Measurements from ENCODE around the gene ITSN1. TPM values are rescaled to one million over a fixed set of nuclear protein-coding genes. Genes with fewer than 3 reads are reported as not detected.
"Not testable (repeated sequence)": the region's sequence is repeated elsewhere in the genome, so short reads cannot be mapped to it uniquely, and the experiment has no call there.

ITSN1 gene
- polyA plus RNA-seq, 12 donors, result 29.8 to 65.1 (median 37.2) TPM; not detected in 1

- DNase-seq, result not testable (repeated sequence)
Observed at GRCh38 chr21:33676666-33677065, 34.4 kb downstream of the ITSN1 start.

DNA sequence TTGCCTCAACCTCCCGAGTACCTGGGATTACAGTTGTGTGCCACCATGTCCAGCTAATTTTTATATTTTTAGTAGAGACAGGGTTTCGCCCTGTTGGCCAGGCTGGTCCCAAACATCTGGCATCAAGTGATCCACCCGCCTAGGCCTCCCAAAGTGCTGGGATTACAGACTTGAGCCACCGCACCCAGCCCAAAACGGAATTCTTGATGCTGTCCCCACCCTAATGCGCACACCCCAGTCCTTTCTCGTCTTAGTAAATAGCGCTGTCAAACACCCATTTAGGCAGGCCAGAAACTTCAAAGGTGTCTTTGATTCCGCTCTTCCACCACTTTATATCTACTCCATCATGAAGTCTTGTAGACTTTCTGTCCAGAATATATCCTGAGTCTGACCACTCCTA is 35.1 kb downstream of the ITSN1 start:
- DNase-seq, result no peak

DNA sequence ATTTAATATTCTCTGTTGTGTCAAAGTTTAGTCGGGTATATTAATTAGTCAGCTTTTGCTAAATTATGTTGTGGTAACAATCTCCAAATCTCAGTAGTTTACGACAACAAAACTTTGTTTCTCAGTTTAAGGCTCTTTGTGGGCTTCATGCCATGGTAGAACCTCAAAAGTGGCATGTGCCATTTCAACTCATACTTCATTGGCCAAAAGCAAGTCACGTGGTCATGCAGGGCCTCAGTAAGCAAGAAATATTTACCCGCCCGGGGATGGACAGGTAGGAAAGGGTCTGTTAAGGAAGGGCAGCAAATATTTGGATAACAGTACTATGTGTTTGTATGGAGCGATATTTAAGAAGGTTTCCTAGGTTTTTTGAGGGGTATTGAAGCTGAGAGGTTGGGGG is 38.6 kb downstream of the ITSN1 start:
- DNase-seq, result no peak

DNA sequence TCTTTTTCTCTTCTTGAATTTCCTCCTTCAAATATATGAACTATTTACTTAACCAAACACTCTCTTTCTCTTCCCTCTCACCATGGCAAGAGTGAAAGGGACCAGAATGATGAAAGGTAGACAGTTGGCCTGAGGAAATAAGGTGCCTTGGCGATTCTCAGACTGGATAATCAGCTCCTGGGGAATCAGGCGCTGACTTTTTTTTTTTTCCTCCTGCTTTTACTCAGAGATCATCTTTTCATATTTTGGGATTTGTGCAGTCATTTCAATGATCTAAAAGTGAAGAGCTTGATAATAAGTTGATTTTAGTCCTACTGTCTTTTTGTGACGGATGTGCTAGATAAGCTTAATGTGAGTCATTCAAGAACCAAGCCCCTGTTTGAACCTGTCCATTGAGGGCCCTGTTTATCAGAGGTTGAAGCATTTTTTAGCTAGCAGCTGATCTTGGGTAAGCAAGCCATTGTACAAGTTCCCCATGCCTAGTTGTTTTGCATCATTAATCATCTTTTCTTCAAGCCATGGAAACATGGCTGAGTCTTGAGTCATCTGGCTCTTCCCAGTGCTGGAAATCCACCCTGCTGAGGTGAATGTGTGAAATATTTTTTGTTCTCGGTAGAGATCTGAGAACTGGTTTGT is 40.8 kb downstream of the ITSN1 start:
- DNase-seq, result no peak

DNA sequence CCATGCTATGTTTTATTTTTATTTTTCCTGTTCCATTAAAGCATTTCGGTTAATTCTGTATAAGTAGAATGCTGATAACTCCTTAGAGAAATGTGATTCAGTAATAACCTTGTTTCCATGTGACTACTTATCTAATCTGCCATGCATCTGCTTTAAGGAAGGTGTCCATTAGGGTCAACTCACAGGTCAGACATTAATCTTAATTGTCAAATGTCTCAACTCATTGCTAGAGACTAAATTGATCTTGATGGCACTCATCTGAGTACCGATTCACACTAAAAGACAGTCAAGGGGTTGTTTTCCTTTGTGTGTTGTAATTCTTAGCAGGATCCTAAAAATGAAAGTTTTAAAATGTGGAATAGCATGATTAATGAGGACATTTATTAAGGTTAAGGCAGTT is 41.8 kb downstream of the ITSN1 start:
- no peak for DNase-seq

- no peak for DNase-seq
Observed at GRCh38 chr21:33684923-33685560, 42.7 kb downstream of the ITSN1 start.

DNA sequence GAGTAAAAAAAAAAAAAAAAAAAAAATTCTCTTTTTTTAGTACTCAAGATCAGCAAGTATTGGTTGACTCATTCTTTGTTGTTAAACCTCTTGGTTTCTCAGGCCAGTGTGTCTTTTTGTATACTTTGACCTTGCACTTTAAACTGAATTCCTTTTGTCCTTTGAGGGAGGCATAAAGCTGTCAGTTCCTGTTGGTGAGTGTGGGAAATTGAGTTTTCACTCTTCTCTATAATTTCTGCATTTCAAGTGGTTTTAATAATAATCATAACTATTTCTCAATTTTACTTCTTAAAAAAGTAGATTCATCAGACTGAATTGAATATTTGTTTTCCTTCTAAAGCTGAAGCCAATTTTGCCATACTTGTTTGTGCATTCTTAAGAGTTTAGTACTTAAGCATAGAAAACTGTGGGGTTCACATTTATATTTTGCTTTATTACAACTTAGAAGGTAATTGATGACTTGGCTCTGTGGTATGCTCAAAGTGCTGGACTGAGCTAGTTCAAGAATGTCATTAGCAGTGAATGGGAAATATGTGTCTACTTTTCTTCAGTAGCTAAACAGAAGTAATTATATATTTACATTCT is 43.4 kb downstream of the ITSN1 start:
- DNase-seq, result no peak

- DNase-seq, result no peak
Observed at GRCh38 chr21:33686386-33686785, 44.1 kb downstream of the ITSN1 start.

- no peak for DNase-seq
Observed at GRCh38 chr21:33687634-33688033, 45.3 kb downstream of the ITSN1 start.

GRCh38 chr21:33688353-33688752 is 46.1 kb downstream of the ITSN1 start:
- DNase-seq, result no peak

DNA sequence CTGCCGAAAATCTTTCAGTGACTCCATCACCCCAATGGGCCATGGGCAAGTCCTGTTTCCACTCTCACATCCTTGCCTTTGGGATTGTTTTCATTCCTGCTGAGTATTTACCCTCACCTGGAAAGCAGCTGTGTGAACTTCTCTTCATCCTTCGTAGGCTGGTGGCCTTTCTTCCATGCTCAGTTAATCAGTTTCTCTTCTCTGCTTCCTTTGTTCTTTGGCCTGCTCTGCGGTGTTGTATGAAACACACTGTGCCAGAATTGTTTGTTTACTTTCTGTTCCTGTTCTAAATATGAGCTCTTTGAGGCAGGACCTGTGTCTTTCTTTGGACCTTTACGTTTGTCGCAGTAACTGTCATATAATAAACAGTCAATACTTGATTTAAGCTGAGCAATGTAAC is 48.6 kb downstream of the ITSN1 start:
- DNase-seq, result no peak

GRCh38 chr21:33691945-33692603 is 49.8 kb downstream of the ITSN1 start:
- DNase-seq, result no peak

GRCh38 chr21:33695813-33696212 is 53.5 kb downstream of the ITSN1 start:
- DNase-seq, result no peak

DNA sequence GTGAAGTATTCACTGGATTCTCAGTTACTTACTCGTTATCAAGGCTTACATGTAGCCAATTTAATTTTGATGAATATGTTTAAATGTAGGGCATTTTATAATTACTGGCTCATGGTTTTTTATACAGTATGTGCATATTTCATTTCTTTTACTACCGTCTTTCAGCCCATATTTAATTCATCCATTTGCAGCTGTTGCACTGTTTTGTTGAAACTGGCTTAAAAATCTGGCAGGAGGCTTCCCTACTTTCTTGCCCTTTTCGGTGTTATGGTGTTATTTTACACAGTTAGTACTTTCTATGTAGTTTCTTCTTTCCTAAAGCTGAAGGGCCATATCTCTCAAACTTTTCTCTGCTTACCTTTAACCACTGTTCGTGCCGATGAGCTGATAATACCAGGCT is 54.2 kb downstream of the ITSN1 start:
- no peak for DNase-seq

DNA sequence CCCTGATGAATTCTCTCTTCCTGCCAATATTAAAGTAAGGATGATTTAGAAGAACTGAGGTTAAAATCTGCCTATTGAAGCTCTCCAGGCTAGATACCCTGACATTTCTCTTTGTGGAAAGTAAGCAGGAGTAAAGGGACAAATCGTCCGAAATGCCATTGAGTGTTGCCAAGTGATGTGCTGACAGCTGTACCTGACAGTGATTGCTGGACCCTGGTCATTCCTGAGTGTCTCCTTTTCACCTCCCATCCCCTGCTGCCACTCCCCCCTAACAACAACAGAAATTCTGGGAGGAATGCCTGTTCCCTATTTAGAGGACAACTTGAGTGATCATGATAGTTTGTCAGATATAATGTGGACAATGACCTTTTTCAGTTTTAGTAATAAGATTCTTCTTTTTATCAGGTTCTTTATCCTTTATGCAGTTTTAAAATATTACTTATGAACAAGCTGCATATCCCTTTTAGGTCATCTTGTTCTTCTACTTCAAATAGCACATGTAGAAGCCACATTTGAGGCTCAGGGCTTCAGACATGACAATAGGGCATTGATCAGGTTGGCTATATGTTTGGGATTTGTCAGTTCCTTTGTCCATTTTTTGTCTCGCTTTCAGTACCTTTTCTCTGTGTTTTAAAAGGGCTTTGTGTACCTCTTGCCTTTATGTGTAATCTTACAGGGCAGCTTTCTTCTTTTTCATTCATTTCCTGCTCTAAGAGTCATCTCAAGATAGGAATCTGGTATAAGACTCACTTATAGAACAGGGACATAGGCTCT is 56.0 kb downstream of the ITSN1 start:
- DNase-seq, result no peak

DNA sequence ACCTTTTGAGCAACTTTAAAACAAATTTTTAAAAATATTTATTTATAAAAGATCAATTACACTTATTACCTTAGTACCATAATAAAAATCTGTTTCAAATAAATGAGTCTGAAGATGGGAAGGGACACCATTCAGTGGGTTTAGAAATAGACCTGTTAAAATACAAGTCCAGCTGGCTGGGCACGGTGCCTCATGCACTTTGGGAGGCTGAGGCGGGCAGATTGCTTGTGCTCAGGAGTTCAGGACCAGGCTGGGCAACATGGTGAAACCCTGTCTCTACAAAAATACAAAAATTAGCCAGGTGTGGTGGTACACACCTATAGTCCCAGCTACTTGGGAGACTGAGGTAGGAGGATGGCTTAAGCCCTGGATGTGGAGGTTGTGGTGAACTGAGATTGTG is 57.0 kb downstream of the ITSN1 start:
- no peak for DNase-seq

DNA sequence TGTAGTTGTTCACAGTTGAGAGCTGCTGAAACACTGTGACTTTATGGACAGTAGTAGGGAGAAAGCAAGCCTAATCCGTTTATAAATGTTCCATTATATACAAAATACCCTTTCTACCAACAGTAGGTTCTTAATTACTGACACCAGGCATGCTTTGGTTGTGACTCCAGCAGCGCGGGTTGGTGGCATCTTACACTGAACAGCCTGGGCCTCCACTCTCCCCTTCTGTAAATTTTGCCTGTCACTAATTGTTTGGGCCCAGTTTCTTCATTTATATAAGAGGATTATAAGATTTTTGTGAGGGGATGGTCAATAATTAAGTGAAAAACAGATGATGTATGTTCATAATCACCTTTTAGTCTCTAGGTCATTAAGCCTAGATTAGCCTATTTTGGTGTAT is 58.2 kb downstream of the ITSN1 start:
- DNase-seq, result no peak

DNA sequence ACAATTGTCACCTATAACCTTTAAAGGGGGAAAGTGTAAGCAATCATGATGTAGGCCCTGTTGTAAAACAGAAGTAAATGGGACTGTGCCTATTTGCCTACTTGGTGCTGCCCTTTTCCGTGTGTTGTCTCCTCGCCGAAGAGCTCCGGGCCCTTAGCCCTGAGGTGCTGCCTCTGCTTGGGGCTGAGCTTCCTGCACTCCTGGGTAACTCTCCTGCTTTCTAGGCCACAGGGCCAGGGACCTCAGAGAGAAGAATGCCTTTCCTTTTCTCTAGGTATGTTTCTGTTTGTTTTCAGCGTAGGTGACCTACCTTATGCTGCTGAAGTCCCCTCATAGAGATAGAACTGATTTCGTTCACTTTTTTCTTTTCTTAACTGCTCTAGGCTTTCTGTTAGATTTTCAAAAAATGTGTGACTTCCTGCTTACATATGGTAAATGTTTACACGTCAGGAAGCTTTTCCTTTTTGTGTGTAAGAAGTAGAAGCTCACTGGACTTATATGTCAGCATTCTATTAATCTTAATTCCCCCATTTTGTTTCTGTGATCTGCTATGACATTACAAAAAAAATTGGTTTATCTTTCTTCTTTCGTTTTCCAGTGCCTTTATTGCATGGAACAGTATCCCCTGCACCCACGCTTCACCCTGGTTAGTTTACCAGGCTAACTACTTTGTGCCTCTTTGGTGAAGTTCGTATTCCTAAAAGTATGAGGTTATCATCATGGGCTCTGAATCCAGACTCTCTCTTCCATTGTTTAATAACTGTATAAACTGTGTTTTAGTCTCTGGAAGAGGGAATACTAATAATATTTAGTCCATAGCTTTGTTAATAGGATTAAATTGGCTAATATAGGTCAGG is 61.7 kb downstream of the ITSN1 start:
- DNase-seq, result no peak

- DNase-seq, result no peak
Observed at GRCh38 chr21:33707846-33708245, 65.5 kb downstream of the ITSN1 start.

- no peak for DNase-seq
Observed at GRCh38 chr21:33708874-33709273, 66.6 kb downstream of the ITSN1 start.
